GM19468 (cell line): Measurements from ENCODE around the gene OR56A4.
"Not testable (repeated sequence)": the region's sequence is repeated elsewhere in the genome, so short reads cannot be mapped to it uniquely, and the experiment has no call there.

Experiments used
- ATAC-seq: cut with Tn5 transposase; IDR thresholded peaks from one replicate; pipeline ENCODE4 v1.9.1; 2021; ENCODE audit warnings: mild to moderate bottlenecking, moderate library complexity, moderate number of reproducible peaks; ENCODE audit not compliant: unreplicated experiment; ENCODE audit errors: extremely low read depth

OR56A4 gene

DNA sequence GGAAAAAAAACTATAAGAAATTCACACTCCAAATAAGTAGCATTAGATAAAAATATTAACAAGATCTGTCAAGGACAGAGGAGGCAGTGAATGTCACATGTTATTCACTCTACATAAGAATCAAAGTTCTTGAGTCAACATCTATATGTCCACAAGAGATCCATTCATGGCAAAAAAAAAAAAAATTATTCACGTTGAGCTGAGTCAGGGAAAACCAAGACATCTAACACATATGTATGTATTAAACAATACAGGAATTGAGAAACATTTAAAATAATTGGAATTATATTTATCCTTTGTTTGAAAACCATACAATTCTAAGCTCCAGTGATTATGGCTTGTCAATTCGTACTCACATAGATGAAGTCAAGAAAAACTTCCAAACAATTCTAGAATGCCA lies 39.8 kb downstream of the OR56A4 start:
- ATAC-seq: no peak

GRCh38 chr11:5960704-5961320 lies 45.9 kb downstream of the OR56A4 start:
- not testable (repeated sequence) for ATAC-seq

DNA sequence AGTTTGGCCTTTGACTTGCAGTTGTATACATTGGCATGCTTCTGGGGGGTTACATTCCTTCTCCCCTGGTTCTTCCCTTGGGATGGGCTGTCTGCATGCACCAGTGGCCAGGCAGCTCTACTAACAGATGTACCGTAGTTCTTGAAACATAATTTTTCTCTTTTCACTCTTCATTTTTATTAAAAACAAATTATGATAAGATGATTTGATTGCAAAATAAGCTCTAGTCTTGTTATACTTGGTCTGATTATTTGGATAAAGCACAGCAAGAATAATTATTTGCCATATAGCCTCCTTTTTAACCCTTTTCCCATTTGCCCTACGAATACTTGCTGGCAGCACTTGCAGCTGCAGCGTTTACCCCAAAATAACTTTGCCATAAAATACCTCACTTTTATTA lies 51.2 kb downstream of the OR56A4 start:
- ATAC-seq: no peak
